GM18909 (cell line): Measurements from ENCODE around the gene GABBR1.
A peak's percentile ranks its signal among the peaks of the same experiment; 100 is the strongest.

Experiments
- ATAC-seq: cut with Tn5 transposase; IDR thresholded peaks from one replicate; pipeline ENCODE4 v1.9.1; 2021; ENCODE audit warnings: mild to moderate bottlenecking; ENCODE audit not compliant: unreplicated experiment, poor library complexity

The GABBR1 gene

GRCh38 chr6:29577544-29577943 lies 55.4 kb downstream of the GABBR1 start:
- no peak for ATAC-seq

- ATAC-seq, result no peak
Measured at GRCh38 chr6:29576056-29576455, 56.9 kb downstream of the GABBR1 start.

GRCh38 chr6:29567991-29568390 lies 65.0 kb downstream of the GABBR1 start:
- no peak for ATAC-seq

GRCh38 chr6:29567541-29567940 lies 65.4 kb downstream of the GABBR1 start:
- ATAC-seq, result no peak

GRCh38 chr6:29566856-29567255 lies 66.1 kb downstream of the GABBR1 start:
- ATAC-seq, result no peak

GRCh38 chr6:29564875-29565274 lies 68.1 kb downstream of the GABBR1 start:
- ATAC-seq, result no peak

- no peak for ATAC-seq
Measured at GRCh38 chr6:29563435-29563965, 69.5 kb downstream of the GABBR1 start.

GRCh38 chr6:29561606-29562181 lies 71.3 kb downstream of the GABBR1 start:
- no peak for ATAC-seq

- no peak for ATAC-seq
Measured at GRCh38 chr6:29561091-29561490, 71.9 kb downstream of the GABBR1 start.

- no peak for ATAC-seq
Measured at GRCh38 chr6:29559524-29560287, 73.3 kb downstream of the GABBR1 start, which contains the start of gene UBD. UBD (minus strand) TSS chr6:29559732; CDS start chr6:29559701, 31 bp downstream.

- no peak for ATAC-seq
Measured at GRCh38 chr6:29558439-29559079, 74.4 kb downstream of the GABBR1 start.

GRCh38 chr6:29557320-29557719 lies 75.7 kb downstream of the GABBR1 start:
- no peak for ATAC-seq

- no peak for ATAC-seq
Measured at GRCh38 chr6:29554764-29555163, 78.2 kb downstream of the GABBR1 start.

GRCh38 chr6:29553268-29554057 lies 79.5 kb downstream of the GABBR1 start:
- ATAC-seq, result no peak

GRCh38 chr6:29552512-29553051 lies 80.4 kb downstream of the GABBR1 start:
- peak; percentile 80 for ATAC-seq

- no peak for ATAC-seq
Measured at GRCh38 chr6:29547573-29547972, 85.4 kb downstream of the GABBR1 start.

- no peak for ATAC-seq
Measured at GRCh38 chr6:29537714-29538403, 95.1 kb downstream of the GABBR1 start.

GRCh38 chr6:29532320-29532951 lies 100.5 kb downstream of the GABBR1 start:
- no peak for ATAC-seq

- ATAC-seq, result no peak
Measured at GRCh38 chr6:29531668-29532067, 101.3 kb downstream of the GABBR1 start.
